AG04450 (cell line): ENCODE data around the gene XIST. TPM values are rescaled to one million over a fixed set of nuclear protein-coding genes. Genes with fewer than 3 reads are reported as not detected.
"Not testable (repeated sequence)": the region's sequence is repeated elsewhere in the genome, so short reads cannot be mapped to it uniquely, and the experiment has no call there.

Source experiments
- CTCF ChIA-PET: fragments of 300-600, 350-600 bp; formaldehyde crosslinking; extraction: SDS; loops from one replicate; lab custom pipeline; 2022; ENCODE audit warnings: antibody characterized with exemption, inconsistent platforms; lab: Charles Lee
- POLR2A ChIA-PET: fragments of 350-600 bp; formaldehyde crosslinking; extraction: SDS; loops from one replicate; lab custom pipeline; 2021; ENCODE audit warnings: antibody characterized with exemption, inconsistent platforms; lab: Yijun Ruan, JAX
- DNase-seq: peaks from one replicate; pipeline ENCODE4 v3.0.0-alpha.2; 2011; ENCODE audit warnings: low read depth, low spot score
- H3K27ac ChIP-seq: one replicate; pipeline ENCODE4 v1.5.1; 2012; ENCODE audit warnings: low read depth, low read length, control low read depth
- H3K27me3 ChIP-seq: one replicate; pipeline ENCODE4 v1.6.0; 2012; ENCODE audit warnings: low read length; ENCODE audit not compliant: control insufficient read depth, insufficient read depth
- H3K4me3 ChIP-seq: 2 replicates; pipeline ENCODE4 v1.5.1; 2011; ENCODE audit warnings: mild to moderate bottlenecking, low read depth, low read length, control low read depth
- H3K9me3 ChIP-seq: 2 replicates; pipeline ENCODE4 v1.5.1; 2012; ENCODE audit warnings: low read length; ENCODE audit not compliant: control insufficient read depth, insufficient read depth
- polyA plus RNA-seq: library from polyadenylated mRNA; depleted of rRNA; stranded (reverse); fragments of >200 nt; gene quantifications from 2 replicates; pipeline ENCODE4 v1.2.3, GENCODE V29; 2011
- small RNA-seq: library from RNA; depleted of rRNA; stranded (forward); fragments of <200 nt; gene quantifications from one replicate; pipeline ENCODE3, GENCODE V24; 2012; ENCODE audit warnings: low read depth; ENCODE audit not compliant: insufficient read length
- TF ChIP-seq, protein P1 (sequence below): IDR thresholded peaks from 2 replicates; pipeline ENCODE4 v1.5.1; 2011; ENCODE audit warnings: low read depth, low read length, control low read depth, inconsistent platforms

Gene XIST
- polyA plus RNA-seq, 1 experiment, result 0.07 TPM

DNA sequence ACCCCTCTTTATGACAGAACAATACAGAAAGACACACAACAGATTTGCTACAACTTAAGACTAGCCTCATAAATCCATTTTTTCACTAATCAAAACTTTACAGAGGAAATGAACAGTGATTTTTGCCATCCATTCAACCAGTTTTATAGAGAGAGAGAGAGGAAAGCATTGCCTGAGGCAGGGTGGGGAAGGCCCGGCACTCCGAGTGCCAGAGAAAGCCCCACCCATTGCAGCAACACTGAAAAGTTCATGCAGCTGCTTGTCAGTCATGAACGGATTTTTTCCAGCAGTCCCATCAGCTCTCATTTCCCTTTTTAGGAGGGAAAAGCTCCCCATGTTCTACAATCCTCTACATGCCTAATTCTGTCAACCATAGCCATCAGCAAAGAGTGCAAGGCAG is 52.6 kb downstream of the XIST start:
- Histone ChIP-seq H3K27me3 (no peaks in the 10 kb centered on the region), H3K4me3 (no peak overlapping the region), H3K9me3 (no peaks in the 10 kb centered on the region), H3K27ac (no peak overlapping the region)
- no peak for DNase-seq
- ChIA-PET POLR2A (no interaction called here), CTCF (no interaction called here)
- TF ChIP-seq, protein P1, sequence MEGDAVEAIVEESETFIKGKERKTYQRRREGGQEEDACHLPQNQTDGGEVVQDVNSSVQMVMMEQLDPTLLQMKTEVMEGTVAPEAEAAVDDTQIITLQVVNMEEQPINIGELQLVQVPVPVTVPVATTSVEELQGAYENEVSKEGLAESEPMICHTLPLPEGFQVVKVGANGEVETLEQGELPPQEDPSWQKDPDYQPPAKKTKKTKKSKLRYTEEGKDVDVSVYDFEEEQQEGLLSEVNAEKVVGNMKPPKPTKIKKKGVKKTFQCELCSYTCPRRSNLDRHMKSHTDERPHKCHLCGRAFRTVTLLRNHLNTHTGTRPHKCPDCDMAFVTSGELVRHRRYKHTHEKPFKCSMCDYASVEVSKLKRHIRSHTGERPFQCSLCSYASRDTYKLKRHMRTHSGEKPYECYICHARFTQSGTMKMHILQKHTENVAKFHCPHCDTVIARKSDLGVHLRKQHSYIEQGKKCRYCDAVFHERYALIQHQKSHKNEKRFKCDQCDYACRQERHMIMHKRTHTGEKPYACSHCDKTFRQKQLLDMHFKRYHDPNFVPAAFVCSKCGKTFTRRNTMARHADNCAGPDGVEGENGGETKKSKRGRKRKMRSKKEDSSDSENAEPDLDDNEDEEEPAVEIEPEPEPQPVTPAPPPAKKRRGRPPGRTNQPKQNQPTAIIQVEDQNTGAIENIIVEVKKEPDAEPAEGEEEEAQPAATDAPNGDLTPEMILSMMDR, result no peak

DNA sequence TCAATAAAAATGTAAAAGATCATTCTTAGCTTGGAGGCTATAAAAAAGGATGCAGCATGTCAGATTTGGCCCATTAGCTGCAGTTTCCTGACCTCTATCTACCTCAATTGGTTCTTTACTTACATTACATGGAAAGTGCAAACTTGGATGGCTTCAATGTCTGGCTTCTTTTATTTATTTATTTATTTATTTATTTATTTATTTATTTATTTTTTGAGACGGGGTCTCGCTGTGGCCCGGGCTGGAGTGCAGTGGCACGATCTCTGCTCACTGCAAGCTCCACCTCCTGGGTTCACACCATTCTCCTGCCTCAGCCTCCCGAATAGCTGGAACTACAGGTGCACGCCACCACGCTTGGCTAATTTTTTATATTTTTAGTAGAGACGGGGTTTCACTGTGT is 60.0 kb downstream of the XIST start:
- POLR2A ChIA-PET, H3K27me3 ChIP-seq, H3K4me3 ChIP-seq, H3K27ac ChIP-seq, DNase-seq, CTCF ChIA-PET, H3K9me3 ChIP-seq: not testable (repeated sequence)

DNA sequence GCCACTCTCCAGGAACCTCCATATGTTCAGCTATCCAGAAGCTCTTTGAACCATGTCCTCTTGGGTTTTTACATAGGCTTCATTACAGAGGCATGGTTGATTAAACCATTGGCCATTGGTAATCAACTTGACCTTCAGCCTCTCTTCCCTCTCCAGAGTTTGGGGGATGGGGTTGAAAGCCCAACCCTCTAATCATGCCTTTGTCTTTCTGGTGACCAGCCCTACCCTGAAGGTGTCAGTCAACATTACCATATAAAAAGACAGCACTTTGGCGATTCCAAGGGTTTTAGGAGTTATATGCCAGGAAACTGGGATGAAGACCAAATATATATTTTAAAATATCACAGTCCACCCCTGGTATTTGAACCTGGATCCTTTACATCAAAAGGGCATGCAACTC is 67.0 kb downstream of the XIST start:
- H3K27ac ChIP-seq, result no peak overlapping the region
- no peak overlapping the region for H3K4me3 ChIP-seq
- ChIA-PET POLR2A (no interaction called here), CTCF (no interaction called here)
- no peak for DNase-seq
- TF ChIP-seq, protein P1, result no peak
- H3K27me3 ChIP-seq, result no peaks in the 10 kb centered on the region
- H3K9me3 ChIP-seq, result no peaks in the 10 kb centered on the region

Small RNA genes within 50 kb of the gene (small RNA-seq; reads per million reads assigned to genes)
- not detected for gene RF01880
